ENCODE results near the gene ONECUT3. TPM values are rescaled to one million over a fixed set of nuclear protein-coding genes. Genes with fewer than 3 reads are reported as not detected.

The ONECUT3 gene
- total and polyA plus RNA-seq, 2 donors (not counting 3 experiments of a cell fraction or from before 2014, with no cell fraction given): not detected

DNA sequence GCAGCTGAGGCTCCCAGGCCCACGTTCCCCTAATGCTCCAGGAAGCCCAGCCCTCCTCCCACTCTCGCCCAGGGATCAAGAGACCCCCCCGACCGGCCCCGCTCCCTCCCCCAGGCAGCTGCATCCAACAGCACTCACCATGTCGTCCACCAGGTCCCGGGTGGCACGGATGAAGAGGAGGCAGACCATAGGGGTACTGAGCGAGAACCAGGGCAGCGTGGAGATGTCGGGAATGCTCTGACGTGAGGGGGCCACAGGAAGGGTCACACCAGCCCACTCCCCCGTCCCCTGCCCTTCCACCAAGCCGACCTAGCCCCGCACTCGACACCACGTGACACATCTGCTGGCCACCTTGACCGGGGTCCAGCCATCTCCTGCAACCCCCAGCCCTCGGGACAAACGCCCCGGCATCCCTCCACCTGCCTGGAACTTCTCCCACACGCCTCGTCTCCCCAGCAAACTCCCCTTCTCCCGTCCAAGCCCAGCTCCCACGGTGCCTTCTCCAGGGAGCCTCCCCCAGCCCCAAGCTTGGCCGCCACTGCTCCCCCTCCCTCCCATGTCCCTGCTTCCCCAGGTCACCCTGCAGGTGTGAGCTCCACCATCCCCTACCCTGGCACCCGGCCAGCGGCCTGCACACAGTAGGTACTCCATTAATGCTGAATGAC lies 53.9 kb downstream of the ONECUT3 start:
- no peak overlapping the region for H3K4me3 ChIP-seq (replicated peaks in 1 of 3; ENCODE audit: insufficient read depth in 1 of 3, low read depth in 1 of 3, low read length in 3 of 3)
- peaks cover 5% of the 10 kb centered on the region for H3K4me1 ChIP-seq (ENCODE audit: control insufficient read depth, extremely low read depth, insufficient read depth, low read length)
- ChIA-PET CTCF (interaction anchor here (0.9 to 1.7 kb wide), 4 partner anchors 18 to 135 kb away, joined by 3 to 4 read pairs (median 3); no protein-coding TSS in a partner anchor), POLR2A (no interaction called here)
- DNase-seq (ENCODE audit: low read depth, low spot score) (no peak), FAIRE-seq (no peak)
- H3K27me3 ChIP-seq (ENCODE audit: control insufficient read depth in 2 of 2, insufficient read depth in 2 of 2, low read length in 2 of 2): no peaks in the 10 kb centered on the region
- H2AFZ ChIP-seq (ENCODE audit: low read depth, low read length): no peak overlapping the region
- no peak overlapping the region for H3K9ac ChIP-seq (replicated peaks; ENCODE audit: extremely low read depth, insufficient read depth, low read length)
- BruUV-seq (replicated peaks): no TSS peak
- dilution Hi-C loops (cut with MboI; ENCODE audit: extremely low pct_ligation_motif_present, low sequenced_read_pairs) (no loop called here), intact Hi-C loops (cut with micrococcal nuclease) (no loop called here)
- no peak overlapping the region for H3K4me2 ChIP-seq (ENCODE audit: insufficient read depth, low read length)
- no peak overlapping the region for H3K27ac ChIP-seq (ENCODE audit: insufficient read depth, low read depth, low read length)
- H3K79me2 ChIP-seq (ENCODE audit: control insufficient read depth, insufficient read depth, low read length): no peaks in the 10 kb centered on the region
- TF ChIP-seq EZH2 (IDR thresholded peaks at IDR 0.05; ENCODE audit: borderline replicate concordance, low read depth, low read length, severe bottlenecking) (no peak), GATA2 (IDR thresholded peaks at IDR 0.05; ENCODE audit: insufficient read depth, insufficient read length, low read depth, low read length) (no peak), FOS (IDR thresholded peaks at IDR 0.05; ENCODE audit: borderline replicate concordance, insufficient read depth, low read length) (no peak), POLR2A (IDR thresholded peaks at IDR 0.05; ENCODE audit: low read depth, low read length) (no peak), MYC (IDR thresholded peaks at IDR 0.05; ENCODE audit: low read depth, low read length) (no peak)
- TF ChIP-seq, protein P1, sequence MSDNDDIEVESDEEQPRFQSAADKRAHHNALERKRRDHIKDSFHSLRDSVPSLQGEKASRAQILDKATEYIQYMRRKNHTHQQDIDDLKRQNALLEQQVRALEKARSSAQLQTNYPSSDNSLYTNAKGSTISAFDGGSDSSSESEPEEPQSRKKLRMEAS (IDR thresholded peaks at IDR 0.05; ENCODE audit: insufficient read depth, insufficient read length): no peak
- TF ChIP-seq, protein P2, sequence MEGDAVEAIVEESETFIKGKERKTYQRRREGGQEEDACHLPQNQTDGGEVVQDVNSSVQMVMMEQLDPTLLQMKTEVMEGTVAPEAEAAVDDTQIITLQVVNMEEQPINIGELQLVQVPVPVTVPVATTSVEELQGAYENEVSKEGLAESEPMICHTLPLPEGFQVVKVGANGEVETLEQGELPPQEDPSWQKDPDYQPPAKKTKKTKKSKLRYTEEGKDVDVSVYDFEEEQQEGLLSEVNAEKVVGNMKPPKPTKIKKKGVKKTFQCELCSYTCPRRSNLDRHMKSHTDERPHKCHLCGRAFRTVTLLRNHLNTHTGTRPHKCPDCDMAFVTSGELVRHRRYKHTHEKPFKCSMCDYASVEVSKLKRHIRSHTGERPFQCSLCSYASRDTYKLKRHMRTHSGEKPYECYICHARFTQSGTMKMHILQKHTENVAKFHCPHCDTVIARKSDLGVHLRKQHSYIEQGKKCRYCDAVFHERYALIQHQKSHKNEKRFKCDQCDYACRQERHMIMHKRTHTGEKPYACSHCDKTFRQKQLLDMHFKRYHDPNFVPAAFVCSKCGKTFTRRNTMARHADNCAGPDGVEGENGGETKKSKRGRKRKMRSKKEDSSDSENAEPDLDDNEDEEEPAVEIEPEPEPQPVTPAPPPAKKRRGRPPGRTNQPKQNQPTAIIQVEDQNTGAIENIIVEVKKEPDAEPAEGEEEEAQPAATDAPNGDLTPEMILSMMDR (IDR thresholded peaks at IDR 0.05; ENCODE audit: extremely low read depth in 1 of 2, insufficient read depth in 1 of 2, low read depth in 1 of 2, low read length in 2 of 2): no peak
- no peaks in the 10 kb centered on the region for H4K20me1 ChIP-seq (replicated peaks; ENCODE audit: control insufficient read depth, extremely low read depth, insufficient read depth, low read length)
- H3K9me3 ChIP-seq (replicated peaks; ENCODE audit: control insufficient read depth, insufficient read depth, low read length): no peaks in the 10 kb centered on the region
- H3K9me1 ChIP-seq (replicated peaks; ENCODE audit: control insufficient read depth, extremely low read depth, insufficient read depth, low read length): no peaks in the 10 kb centered on the region
- H3K36me3 ChIP-seq (ENCODE audit: control insufficient read depth in 2 of 2, extremely low read depth in 1 of 2, insufficient read depth in 2 of 2, low read length in 2 of 2): no peaks in the 10 kb centered on the region
